ENCODE results near the gene GPR156.

Gene GPR156

GRCh38 chr3:120192159-120192558 is 92.9 kb downstream of the GPR156 start:
- DNase-seq, result no peak

- no peak for DNase-seq
These were observed 102.2 kb downstream of the GPR156 start for GRCh38 chr3:120182613-120183511.

DNA sequence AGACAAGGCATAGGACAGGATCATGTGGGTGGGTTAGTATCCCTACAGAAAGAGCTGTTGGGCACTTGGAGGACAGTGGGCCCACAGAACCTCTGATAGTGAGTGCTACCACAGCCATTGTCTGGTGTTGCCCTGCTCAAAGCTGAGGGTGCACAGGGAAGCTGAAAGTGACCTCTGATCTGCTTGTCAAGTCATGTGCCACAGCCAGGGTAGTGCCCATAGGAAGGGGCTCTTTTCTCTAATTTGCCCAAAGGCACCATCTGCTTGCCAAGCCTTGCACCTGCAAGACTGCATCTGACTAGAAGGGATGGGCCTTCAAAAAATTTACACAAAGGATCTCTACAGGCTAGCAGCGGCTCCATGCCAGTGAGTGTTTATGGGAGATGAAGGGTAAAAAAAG is 103.4 kb downstream of the GPR156 start:
- DNase-seq, result no peak

GRCh38 chr3:120180731-120181412 is 104.2 kb downstream of the GPR156 start:
- no peak for DNase-seq

DNA sequence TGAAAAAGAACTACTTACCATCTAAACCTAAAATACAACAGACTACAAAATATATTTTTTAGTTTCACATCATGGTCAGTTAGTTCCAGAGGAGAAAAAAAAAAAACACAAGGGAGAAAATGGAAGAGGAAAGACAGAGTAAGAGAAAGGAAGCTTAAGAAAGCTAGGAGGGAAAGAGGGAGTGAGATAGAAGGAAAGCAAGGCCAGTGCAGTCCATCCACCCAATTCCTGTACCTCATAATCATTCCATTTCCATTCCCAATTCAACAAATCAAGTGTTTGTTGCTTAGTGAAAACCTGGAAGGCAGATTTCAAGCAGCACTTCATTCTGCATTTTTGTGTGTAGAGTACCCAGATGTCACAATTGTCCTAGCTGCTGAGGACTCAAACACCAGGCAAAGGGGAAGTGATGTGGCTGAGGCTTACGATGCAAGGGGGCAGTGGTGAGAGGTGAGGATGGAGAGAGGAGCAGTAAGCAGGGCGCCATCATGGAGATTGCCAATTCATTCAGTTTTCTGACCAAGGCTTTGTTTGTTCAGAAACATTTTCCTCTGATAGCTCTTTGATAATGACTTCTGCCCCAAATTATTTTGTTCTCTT is 107.2 kb downstream of the GPR156 start:
- no peak for DNase-seq

- no peak for DNase-seq
These were observed 107.9 kb downstream of the GPR156 start for GRCh38 chr3:120177151-120177550.

DNA sequence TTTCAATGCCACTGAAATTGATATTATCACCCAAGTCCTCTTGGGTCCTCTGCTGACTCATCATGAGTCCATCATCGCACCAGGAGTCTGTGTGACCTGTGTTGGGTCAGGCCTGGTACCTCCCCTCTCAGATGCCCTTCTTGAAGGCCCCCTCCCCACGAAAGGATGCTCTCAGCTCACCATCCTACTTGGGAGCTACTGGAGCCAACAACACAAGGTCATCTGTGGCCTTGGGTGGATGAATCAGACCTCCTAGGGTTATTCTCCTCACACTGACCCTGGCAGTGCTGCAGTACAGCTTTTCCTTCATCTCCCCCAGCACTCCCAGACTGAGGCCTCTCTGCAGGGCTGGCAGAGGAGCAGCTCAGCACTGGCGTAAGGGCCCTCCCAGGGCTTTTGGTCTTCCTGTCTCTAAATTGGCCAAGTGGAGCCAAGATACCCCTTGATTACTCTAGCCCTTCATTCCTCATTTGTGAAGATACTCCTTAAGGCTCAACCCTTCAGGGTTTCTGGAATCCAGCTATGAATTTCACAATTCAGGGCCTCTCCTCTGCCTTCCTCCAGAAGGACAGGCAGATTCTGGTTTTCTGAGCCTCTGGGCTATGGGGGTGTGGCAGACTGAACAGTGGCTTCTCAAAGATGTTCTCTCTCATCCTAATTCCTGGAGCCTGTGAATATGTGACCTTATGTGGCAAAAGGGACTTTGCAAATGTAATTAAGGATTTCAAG is 110.0 kb downstream of the GPR156 start:
- DNase-seq, result no peak

- DNase-seq, result no peak
These were observed 111.9 kb downstream of the GPR156 start for GRCh38 chr3:120173056-120173675.

DNA sequence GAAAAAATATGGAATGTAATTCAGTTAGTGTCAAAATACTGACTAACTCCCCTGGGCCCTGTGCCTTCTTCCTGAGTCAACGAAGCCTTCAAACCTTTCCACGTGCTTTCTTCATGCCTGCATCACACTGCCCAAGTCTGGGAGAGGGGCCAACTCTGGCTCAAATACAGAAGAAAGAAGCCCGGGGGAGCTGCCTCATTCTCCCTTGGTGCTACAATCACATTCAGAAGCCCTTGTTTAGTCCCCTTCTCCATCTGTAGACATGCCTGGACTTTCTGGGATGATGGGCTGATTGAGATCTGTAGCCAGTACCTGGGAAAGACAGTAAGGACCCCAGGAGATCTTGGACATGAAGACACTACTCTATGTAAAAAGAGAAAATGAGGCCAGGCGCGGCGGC is 113.0 kb downstream of the GPR156 start:
- peak; percentile 15 for DNase-seq

GRCh38 chr3:120171134-120171873 is 113.7 kb downstream of the GPR156 start:
- no peak for DNase-seq

DNA sequence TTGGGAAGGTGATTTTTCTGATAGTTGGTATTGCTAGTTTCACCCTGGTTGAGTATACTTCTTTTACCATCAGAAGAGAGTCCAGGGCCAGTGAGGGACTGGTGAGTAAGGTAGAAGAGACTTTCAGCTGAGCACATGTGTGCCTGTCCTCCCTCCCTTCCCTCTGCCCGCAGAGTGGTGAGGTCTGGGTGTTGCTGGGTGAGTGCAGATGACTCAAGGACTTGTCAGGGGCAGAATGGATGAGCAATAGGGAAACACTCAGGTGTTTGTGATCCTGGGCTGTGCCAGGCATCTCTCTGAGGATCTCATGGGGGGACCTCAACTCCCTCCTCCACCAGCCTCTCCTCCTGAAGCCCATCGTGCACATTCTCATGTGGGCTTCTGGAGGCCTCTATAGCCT is 114.8 kb downstream of the GPR156 start:
- no peak for DNase-seq

DNA sequence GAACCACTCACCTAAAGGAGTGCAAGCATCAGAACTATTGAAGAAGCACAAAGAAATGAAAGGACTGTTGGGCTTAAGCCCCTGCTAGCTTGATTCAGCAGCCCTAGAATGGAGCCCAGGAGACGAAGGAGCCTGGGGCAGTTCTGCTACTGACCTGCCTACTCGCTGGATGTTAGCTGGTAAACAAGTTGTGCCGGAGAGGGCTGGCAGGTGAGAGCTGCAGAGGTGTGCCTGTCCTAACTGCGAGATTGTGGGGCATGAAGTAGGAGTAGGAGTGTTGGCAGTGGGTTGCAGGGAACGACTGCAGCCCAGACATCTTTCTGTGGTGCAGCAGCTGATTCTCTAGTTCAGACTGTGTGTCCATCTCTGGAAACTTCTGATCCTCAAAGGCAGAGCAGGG is 115.6 kb downstream of the GPR156 start:
- DNase-seq, result no peak

- DNase-seq, result no peak
These were observed 116.4 kb downstream of the GPR156 start for GRCh38 chr3:120168611-120169010.

GRCh38 chr3:120168038-120168437 is 117.0 kb downstream of the GPR156 start:
- no peak for DNase-seq

GRCh38 chr3:120167488-120167887 is 117.5 kb downstream of the GPR156 start:
- no peak for DNase-seq

DNA sequence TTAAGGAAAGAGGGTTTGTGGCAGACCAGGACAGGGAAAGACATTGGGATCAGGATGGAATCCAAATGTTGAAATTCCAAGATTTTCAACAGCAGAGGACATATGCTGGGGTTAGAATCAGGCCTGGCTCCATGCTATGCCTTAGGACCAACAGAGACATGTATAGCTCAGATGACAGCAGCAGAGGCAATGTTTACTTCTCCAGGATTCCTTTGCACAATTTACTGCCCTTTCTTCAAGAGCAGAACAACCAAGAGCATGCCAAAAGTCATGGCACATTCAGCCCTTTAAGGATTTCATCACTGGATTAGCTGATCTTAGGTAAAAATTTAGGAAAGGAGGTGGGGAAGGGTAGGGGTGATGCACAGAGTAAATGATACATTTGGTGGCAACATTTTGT is 121.2 kb downstream of the GPR156 start:
- no peak for DNase-seq

- no peak for DNase-seq
These were observed 122.0 kb downstream of the GPR156 start for GRCh38 chr3:120163026-120163425.

DNA sequence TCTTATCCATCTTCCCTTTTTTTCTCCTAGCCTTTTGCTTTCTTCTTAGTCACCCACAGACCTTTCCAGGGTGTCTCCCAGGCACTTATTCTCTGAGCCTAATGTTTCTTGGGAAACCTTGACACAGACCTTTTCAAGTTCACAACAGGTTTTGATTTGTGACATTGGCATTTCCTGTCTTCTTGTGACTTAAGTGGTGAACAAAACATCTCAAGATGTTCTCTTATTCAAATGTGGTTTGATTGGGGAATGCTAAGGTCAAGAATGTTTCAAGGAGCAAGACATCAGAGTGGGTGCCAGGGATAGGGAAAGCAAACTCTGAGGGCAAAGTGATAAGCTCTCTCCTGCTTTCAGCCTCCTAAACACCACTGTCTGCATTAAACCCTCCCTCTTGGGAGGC is 122.6 kb downstream of the GPR156 start:
- no peak for DNase-seq

GRCh38 chr3:120161902-120162301 is 123.1 kb downstream of the GPR156 start:
- no peak for DNase-seq

GRCh38 chr3:120160050-120160449 is 125.0 kb downstream of the GPR156 start:
- no peak for DNase-seq

DNA sequence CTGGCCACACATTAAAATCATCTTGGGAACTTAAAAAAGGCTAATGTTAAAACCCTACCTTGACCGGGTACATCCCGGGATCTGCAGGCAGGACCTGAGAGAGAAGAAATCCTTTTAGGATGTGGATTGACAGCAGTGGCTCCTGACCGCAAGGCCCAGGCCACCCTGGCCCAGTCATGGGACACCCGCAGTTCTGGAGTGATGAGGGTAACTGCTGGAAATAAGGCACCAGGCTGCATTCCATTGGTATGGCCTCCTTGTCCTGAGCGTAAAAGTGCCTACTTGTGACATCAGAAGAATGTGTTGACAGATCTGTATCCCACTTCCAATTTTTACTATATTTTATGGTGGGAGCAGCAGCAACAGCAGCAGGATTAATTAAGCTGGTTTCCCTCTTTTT is 127.3 kb downstream of the GPR156 start:
- DNase-seq, result no peak

DNA sequence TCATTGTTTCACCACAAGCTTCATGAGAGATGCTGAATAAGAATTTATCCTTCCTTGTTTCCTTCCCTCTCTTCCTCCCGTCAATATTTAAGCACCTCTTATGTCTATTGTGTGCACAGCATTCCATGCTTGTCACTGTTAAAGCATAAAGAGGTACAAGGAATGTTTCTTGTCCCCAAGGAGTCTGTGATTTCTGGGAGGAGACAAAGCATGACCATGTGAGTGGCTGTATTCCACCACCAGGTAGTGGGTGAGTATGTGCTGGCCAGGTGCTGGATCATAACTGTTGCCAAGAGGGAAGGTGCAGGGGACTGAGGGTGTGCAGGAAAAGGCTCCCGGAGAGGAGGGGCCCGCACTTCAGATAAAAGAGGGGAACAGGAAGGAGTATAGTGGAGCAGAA is 127.9 kb downstream of the GPR156 start:
- DNase-seq, result no peak

Measured in NCI-H2171 treated with DMSO at 0.1 percent for 48 hours (cell line).